ENCODE measurements around the gene UBR2. TPM values are rescaled to one million over a fixed set of nuclear protein-coding genes. Genes with fewer than 3 reads are reported as not detected.
"Not testable (repeated sequence)": the region's sequence is repeated elsewhere in the genome, so short reads cannot be mapped to it uniquely, and the experiment has no call there.

Gene UBR2
- total RNA-seq, 4 donors from 2014 or later, result 36.3 to 54.0 (median 44.3) TPM

DNA sequence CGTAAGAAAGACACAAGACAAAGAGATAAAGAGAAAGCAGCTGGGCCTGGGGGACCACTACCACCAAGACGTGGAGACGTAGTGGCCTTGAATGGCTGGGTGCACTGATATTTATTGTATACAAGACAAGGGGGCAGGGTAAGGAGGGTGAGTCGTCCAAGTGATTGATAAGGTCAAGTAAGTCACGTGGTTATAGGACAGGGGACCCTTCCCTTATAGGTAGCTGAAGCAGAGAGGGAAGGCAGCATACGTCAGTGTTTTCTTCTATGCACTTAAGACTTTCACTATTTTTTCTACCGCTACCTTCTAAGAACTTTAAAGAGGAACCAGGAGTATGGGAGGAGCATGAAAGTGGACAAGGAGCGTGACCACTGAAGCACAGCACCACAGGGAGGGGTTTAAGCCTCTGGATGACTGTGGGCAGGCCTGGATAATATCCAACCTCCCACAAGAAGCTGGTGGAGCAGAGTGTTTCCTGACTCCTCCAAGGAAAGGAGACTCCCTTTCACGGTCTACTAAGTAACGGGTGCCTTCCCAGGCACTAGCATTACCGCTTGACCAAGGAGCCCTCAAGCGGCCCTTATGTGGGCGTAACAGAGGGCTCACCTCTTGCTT is 170.1 kb downstream of the UBR2 start:
- not testable (repeated sequence) for H3K27me3 ChIP-seq; H3K4me1 ChIP-seq; H3K4me3 ChIP-seq (replicated peaks in 1 of 3); H3K9me3 ChIP-seq; H3K36me3 ChIP-seq
- peak; percentile 90 to 93 for DNase-seq
- TF ChIP-seq POLR2A (IDR thresholded peaks at IDR 0.05), result peak in 1 of 2 donors; percentile 68
- 28 to 40% methylated on average over 13 of the region's 13 CpGs for WGBS, 2 donors
- intact Hi-C loops (cut with DNase I), result loop anchor here (5.0 kb wide), 1 partner anchor 37 kb away; no protein-coding TSS in a partner anchor
- H3K27ac ChIP-seq, result peak overlapping the region; percentile 50 to 85 (median 56)

DNA sequence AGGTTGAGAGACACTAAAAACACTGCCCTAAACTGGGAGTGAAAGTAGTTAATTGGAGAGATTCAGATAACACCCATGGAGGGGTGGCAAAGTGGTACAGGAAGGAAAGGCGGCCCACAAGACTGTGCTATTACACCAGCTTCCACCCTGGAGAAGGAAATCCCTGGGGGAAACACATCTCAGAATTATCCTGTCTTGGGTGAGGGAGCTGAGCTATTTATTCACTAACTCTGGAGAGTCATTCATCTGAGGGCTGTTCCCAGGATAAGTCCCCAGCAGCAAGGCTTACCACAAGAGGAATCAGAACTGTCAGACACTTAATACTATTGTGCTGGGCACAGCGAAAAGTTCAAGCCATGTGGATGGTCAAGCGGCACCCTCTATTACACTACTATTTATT is 172.1 kb downstream of the UBR2 start:
- Histone ChIP-seq H3K27me3 (no peaks in the 10 kb centered on the region), H3K4me1 (peaks cover 5 to 9% of the 10 kb centered on the region in 2 donors), H3K9me3 (no peaks in the 10 kb centered on the region), H3K27ac (no peak overlapping the region), H3K36me3 (no peaks in the 10 kb centered on the region), H3K4me3 (replicated peaks in 1 of 3) (no peak overlapping the region)
- 81 to 89% methylated on average over 3 of the region's 3 CpGs for WGBS, 2 donors
- DNase-seq, result no peak
- TF ChIP-seq, protein P1, sequence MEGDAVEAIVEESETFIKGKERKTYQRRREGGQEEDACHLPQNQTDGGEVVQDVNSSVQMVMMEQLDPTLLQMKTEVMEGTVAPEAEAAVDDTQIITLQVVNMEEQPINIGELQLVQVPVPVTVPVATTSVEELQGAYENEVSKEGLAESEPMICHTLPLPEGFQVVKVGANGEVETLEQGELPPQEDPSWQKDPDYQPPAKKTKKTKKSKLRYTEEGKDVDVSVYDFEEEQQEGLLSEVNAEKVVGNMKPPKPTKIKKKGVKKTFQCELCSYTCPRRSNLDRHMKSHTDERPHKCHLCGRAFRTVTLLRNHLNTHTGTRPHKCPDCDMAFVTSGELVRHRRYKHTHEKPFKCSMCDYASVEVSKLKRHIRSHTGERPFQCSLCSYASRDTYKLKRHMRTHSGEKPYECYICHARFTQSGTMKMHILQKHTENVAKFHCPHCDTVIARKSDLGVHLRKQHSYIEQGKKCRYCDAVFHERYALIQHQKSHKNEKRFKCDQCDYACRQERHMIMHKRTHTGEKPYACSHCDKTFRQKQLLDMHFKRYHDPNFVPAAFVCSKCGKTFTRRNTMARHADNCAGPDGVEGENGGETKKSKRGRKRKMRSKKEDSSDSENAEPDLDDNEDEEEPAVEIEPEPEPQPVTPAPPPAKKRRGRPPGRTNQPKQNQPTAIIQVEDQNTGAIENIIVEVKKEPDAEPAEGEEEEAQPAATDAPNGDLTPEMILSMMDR (IDR thresholded peaks at IDR 0.05), result no peak
- no peak for TF ChIP-seq POLR2A (IDR thresholded peaks at IDR 0.05)
- intact Hi-C loops (cut with DNase I), result no loop called here

DNA sequence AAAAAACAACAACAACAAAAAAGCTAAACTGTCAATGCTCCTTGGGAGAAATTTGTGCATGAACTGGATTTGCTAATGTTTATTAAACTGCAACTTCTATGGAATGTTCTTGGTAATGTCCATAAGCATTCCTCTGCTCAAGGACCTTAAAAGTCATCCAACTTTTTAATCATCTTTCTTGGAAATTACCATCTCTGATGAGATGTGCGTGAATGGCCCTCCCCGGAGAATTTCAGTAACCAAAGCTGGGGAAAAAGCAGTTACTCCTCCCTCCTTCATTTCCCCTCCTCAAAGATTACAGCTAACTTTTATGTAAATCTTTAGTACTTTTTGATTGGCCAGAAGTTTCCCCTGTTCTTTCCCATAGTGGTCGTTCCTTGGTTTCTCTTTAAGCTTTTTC is 176.9 kb downstream of the UBR2 start:
- TF ChIP-seq, protein P1 (IDR thresholded peaks at IDR 0.05), result no peak
- no peak for TF ChIP-seq POLR2A (IDR thresholded peaks at IDR 0.05)
- Histone ChIP-seq H3K27ac (no peak overlapping the region), H3K4me3 (replicated peaks in 1 of 3) (no peak overlapping the region), H3K4me1 (peaks cover 14 to 15% of the 10 kb centered on the region in 2 donors), H3K9me3 (no peaks in the 10 kb centered on the region), H3K36me3 (no peaks in the 10 kb centered on the region), H3K27me3 (no peaks in the 10 kb centered on the region)
- WGBS, 2 donors, result 65 to 68% methylated on average over 3 of the region's 3 CpGs
- intact Hi-C loops (cut with DNase I), result no loop called here
- no peak for DNase-seq

DNA sequence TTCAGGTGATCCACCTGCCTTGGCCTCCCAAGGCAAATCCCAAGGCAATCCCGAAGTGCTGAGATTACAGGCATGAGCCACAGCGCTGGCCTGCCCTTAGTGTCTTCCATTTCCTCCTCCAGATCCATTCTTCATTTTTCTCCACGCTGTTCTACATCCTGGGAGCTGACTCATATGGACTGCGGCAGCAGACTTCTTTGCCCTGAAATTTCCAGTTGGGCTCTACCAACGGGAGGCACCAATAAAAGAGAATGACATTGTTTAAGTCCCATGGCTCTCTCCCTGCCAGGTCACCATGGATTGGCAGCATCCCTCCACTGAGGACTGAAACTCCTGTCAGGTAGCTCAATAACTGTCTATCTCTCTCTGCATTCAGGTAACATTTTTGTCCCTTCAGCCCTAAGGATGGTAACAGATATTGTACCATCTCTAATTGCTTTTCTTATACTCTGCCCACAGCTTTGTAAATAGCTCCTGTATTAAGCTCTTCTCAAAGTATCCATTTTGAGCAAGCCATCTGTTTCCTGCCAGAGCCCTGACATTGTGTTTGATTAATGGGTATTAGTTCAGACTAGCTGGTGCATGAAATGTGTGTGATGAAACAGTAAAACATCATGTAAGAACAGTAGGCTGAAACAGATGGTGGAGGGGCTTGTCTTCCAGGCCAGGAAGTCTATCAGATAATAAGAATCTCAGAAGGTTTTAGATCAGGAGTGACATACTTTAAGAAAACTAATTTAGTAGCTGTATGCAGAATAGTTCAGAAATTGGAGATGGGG is 178.5 kb downstream of the UBR2 start:
- DNase-seq, result no peak
- H3K4me3 ChIP-seq (replicated peaks in 1 of 3), result no peak overlapping the region
- H3K27me3 ChIP-seq, result no peaks in the 10 kb centered on the region
- peaks cover 14 to 15% of the 10 kb centered on the region in 2 donors for H3K4me1 ChIP-seq
- intact Hi-C loops (cut with DNase I), result no loop called here
- H3K36me3 ChIP-seq, result no peaks in the 10 kb centered on the region
- no peaks in the 10 kb centered on the region for H3K9me3 ChIP-seq
- TF ChIP-seq, protein P1 (IDR thresholded peaks at IDR 0.05), result no peak
- no peak for TF ChIP-seq POLR2A (IDR thresholded peaks at IDR 0.05)
- H3K27ac ChIP-seq, result no peak overlapping the region
- WGBS, 2 donors, result 85 to 86% methylated on average over 5 of the region's 5 CpGs

Small RNA genes lying within 50 kb of the gene (small RNA-seq; reads per million reads assigned to genes)
- gene RNU6-890P, result not detected

Other genes starting within 250 kb of the UBR2 start
- gene TRERF1, start 112.1 kb upstream of the UBR2 start, total RNA-seq, result 1 to 10 TPM; 1.6 to 4.1 (median 2.6) TPM
- 10 to 100 TPM in 1 of 4 donors, 1 to 10 TPM in 2, under 1 TPM in 1; 0.59 to 11.4 (median 3.6) TPM for gene PRPH2, start 158.6 kb downstream of the UBR2 start, total RNA-seq
- 10 to 100 TPM; 37.2 to 48.9 (median 48.4) TPM for gene TBCC, start 182.1 kb downstream of the UBR2 start, total RNA-seq
- gene BICRAL, start 218.0 kb downstream of the UBR2 start, total RNA-seq, result 10 to 100 TPM; 19.9 to 24.5 (median 23.6) TPM

Measured in thyroid gland (tissue), 4 donors.